ENCODE results near the gene SLC26A1.

SLC26A1 gene

GRCh38 chr4:959338-960139 is 33.7 kb downstream of the SLC26A1 start:
- TF ChIP-seq TEAD4 (IDR thresholded peaks at IDR 0.05), result no peak
- no peak for TF ChIP-seq EP300 (IDR thresholded peaks at IDR 0.05; ENCODE audit: borderline replicate concordance)
- no peak for TF ChIP-seq EGR1 (IDR thresholded peaks at IDR 0.05)
- TF ChIP-seq MAX (IDR thresholded peaks at IDR 0.05), result no peak
- no peak for TF ChIP-seq CREB1 (IDR thresholded peaks at IDR 0.05; ENCODE audit: low read depth)
- no peak for TF ChIP-seq TCF12 (IDR thresholded peaks at IDR 0.05; ENCODE audit: low read depth)
- TF ChIP-seq REST (IDR thresholded peaks at IDR 0.05; ENCODE audit: low read depth), result no peak
- TF ChIP-seq RAD21 (IDR thresholded peaks at IDR 0.05; ENCODE audit: low read depth), result no peak
- no peak for TF ChIP-seq USF1 (IDR thresholded peaks at IDR 0.05)
- no peak for TF ChIP-seq NFIC (IDR thresholded peaks at IDR 0.05)
- TF ChIP-seq ZBTB7A (IDR thresholded peaks at IDR 0.05; ENCODE audit: low read depth), result no peak
- no peak for TF ChIP-seq CEBPB (IDR thresholded peaks at IDR 0.05)
- no peak for TF ChIP-seq TAF1 (IDR thresholded peaks at IDR 0.05; ENCODE audit: low read depth)
- no peak for TF ChIP-seq YY1 (IDR thresholded peaks at IDR 0.05; ENCODE audit: low read depth)
- no peak for TF ChIP-seq FOXM1 (IDR thresholded peaks at IDR 0.05; ENCODE audit: borderline replicate concordance, low read depth)

GRCh38 chr4:958696-959337 is 34.4 kb downstream of the SLC26A1 start:
- TF ChIP-seq EGR1 (IDR thresholded peaks at IDR 0.05) (no peak), ZBTB7A (IDR thresholded peaks at IDR 0.05; ENCODE audit: low read depth) (no peak), TAF1 (IDR thresholded peaks at IDR 0.05; ENCODE audit: low read depth) (no peak), RAD21 (IDR thresholded peaks at IDR 0.05; ENCODE audit: low read depth) (no peak), TCF12 (IDR thresholded peaks at IDR 0.05; ENCODE audit: low read depth) (no peak), EP300 (IDR thresholded peaks at IDR 0.05; ENCODE audit: borderline replicate concordance) (no peak), MAX (IDR thresholded peaks at IDR 0.05) (no peak), CREB1 (IDR thresholded peaks at IDR 0.05; ENCODE audit: low read depth) (no peak), NFIC (IDR thresholded peaks at IDR 0.05) (no peak), YY1 (IDR thresholded peaks at IDR 0.05; ENCODE audit: low read depth) (no peak), REST (IDR thresholded peaks at IDR 0.05; ENCODE audit: low read depth) (no peak), CEBPB (IDR thresholded peaks at IDR 0.05) (no peak), FOXM1 (IDR thresholded peaks at IDR 0.05; ENCODE audit: borderline replicate concordance, low read depth) (no peak), TEAD4 (IDR thresholded peaks at IDR 0.05) (no peak), USF1 (IDR thresholded peaks at IDR 0.05) (no peak)

- no peak for TF ChIP-seq TAF1 (IDR thresholded peaks at IDR 0.05; ENCODE audit: low read depth)
- no peak for TF ChIP-seq MAX (IDR thresholded peaks at IDR 0.05)
- no peak for TF ChIP-seq EGR1 (IDR thresholded peaks at IDR 0.05)
- TF ChIP-seq TEAD4 (IDR thresholded peaks at IDR 0.05), result no peak
- TF ChIP-seq REST (IDR thresholded peaks at IDR 0.05; ENCODE audit: low read depth), result no peak
- no peak for TF ChIP-seq CREB1 (IDR thresholded peaks at IDR 0.05; ENCODE audit: low read depth)
- no peak for TF ChIP-seq ZBTB7A (IDR thresholded peaks at IDR 0.05; ENCODE audit: low read depth)
- TF ChIP-seq USF1 (IDR thresholded peaks at IDR 0.05), result no peak
- TF ChIP-seq RAD21 (IDR thresholded peaks at IDR 0.05; ENCODE audit: low read depth), result no peak
- no peak for TF ChIP-seq FOXM1 (IDR thresholded peaks at IDR 0.05; ENCODE audit: borderline replicate concordance, low read depth)
Observed at GRCh38 chr4:958314-958665, 34.9 kb downstream of the SLC26A1 start.

Measured in Ishikawa (cell line).